ENCODE measurements around the gene H2AZ1. TPM values are rescaled to one million over a fixed set of nuclear protein-coding genes. Genes with fewer than 3 reads are reported as not detected.

H2AZ1 gene
- total and polyA plus RNA-seq, 12 donors: 49.7 to 234 (median 85.6) TPM

GRCh38 chr4:99971453-99972111 lies 21.5 kb upstream of the H2AZ1 start:
- TF ChIP-seq POLR2A (IDR thresholded peaks at IDR 0.05) (no peak), CTCF (IDR thresholded peaks at IDR 0.05) (no peak)
- no peaks in the 10 kb centered on the region for H3K36me3 ChIP-seq (replicated peaks in 1 of 2)

GRCh38 chr4:99968330-99968729 lies 18.3 kb upstream of the H2AZ1 start:
- Histone ChIP-seq H3K27me3 (no peaks in the 10 kb centered on the region), H3K4me3 (no peak overlapping the region), H3K4me1 (replicated peaks in 1 of 2) (no peaks in the 10 kb centered on the region), H3K36me3 (replicated peaks in 1 of 2) (no peaks in the 10 kb centered on the region), H3K27ac (no peak overlapping the region), H3K9me3 (replicated peaks in 1 of 3) (no peaks in the 10 kb centered on the region)
- intact Hi-C loops (cut with DNase I): no loop called here
- no peak for DNase-seq
- TF ChIP-seq POLR2A (IDR thresholded peaks at IDR 0.05): no peak
- TF ChIP-seq CTCF (IDR thresholded peaks at IDR 0.05): no peak
- 61 to 70% (median 64%) methylated on average over 1 of the region's 1 CpG for WGBS, 4 donors

More at GRCh38 chr4:99971453-99972111, 21.5 kb upstream of the H2AZ1 start:
- no peaks in the 10 kb centered on the region for H3K9me3 ChIP-seq (replicated peaks in 1 of 3)
- H3K4me1 ChIP-seq (replicated peaks in 1 of 2): no peaks in the 10 kb centered on the region
- no peak overlapping the region for H3K4me3 ChIP-seq
- intact Hi-C loops (cut with DNase I): no loop called here
- no peak for DNase-seq
- WGBS, 4 donors: 92 to 100% (median 93%) methylated on average over 2 to 12 of the region's 12 CpGs
- H3K27ac ChIP-seq: no peak overlapping the region
- no peaks in the 10 kb centered on the region for H3K27me3 ChIP-seq

- no peaks in the 10 kb centered on the region for H3K9me3 ChIP-seq (replicated peaks in 1 of 3)
- intact Hi-C loops (cut with DNase I): no loop called here
- no peaks in the 10 kb centered on the region for H3K4me1 ChIP-seq (replicated peaks in 1 of 2)
- 90 to 95% (median 91%) methylated on average over 3 of the region's 3 CpGs for WGBS, 4 donors
- no peak for TF ChIP-seq CTCF (IDR thresholded peaks at IDR 0.05)
- no peak for TF ChIP-seq POLR2A (IDR thresholded peaks at IDR 0.05)
- H3K27ac ChIP-seq: no peak overlapping the region
- H3K4me3 ChIP-seq: no peak overlapping the region
- DNase-seq: no peak
- H3K36me3 ChIP-seq (replicated peaks in 1 of 2): no peaks in the 10 kb centered on the region
- H3K27me3 ChIP-seq: no peaks in the 10 kb centered on the region
These were observed 16.6 kb upstream of the H2AZ1 start for GRCh38 chr4:99966692-99967091.

- Histone ChIP-seq H3K4me1 (replicated peaks in 1 of 2) (no peaks in the 10 kb centered on the region), H3K27me3 (no peaks in the 10 kb centered on the region), H3K27ac (no peak overlapping the region), H3K36me3 (replicated peaks in 1 of 2) (no peaks in the 10 kb centered on the region), H3K9me3 (replicated peaks in 1 of 3) (no peaks in the 10 kb centered on the region), H3K4me3 (no peak overlapping the region)
- DNase-seq: no peak
- intact Hi-C loops (cut with DNase I): no loop called here
- TF ChIP-seq POLR2A (IDR thresholded peaks at IDR 0.05) (no peak), CTCF (IDR thresholded peaks at IDR 0.05) (no peak)
- 68 to 73% (median 69%) methylated on average over 5 of the region's 5 CpGs for WGBS, 4 donors
These were observed 15.7 kb upstream of the H2AZ1 start for GRCh38 chr4:99965674-99966350.
